ENCODE results near the gene TEX13D. TPM values are rescaled to one million over a fixed set of nuclear protein-coding genes. Genes with fewer than 3 reads are reported as not detected.

Gene TEX13D
- polyA plus RNA-seq, 1 experiment, result not detected

DNA sequence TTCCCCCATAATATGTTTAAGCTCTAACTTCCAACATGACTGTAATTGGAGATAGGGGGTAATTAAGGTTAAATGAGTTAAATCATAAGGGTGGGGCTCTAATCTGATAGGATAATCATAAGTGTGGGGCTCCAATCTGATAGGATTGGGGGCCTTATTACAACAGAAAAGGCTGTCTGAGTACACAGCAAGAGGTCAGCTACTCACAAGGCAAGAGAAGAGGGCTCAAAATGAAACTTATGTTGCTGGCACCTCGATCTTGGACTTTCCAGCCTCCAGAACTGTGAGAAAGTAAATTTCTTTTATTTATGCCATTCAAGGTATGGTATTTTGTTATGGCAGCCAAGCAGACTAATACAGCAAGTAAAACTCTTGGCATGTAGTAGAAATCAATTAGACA lies 30.3 kb downstream of the TEX13D start:
- no peak overlapping the region for H3K4me3 ChIP-seq (ENCODE audit: low read depth, low read length)
- TF ChIP-seq, protein P1, sequence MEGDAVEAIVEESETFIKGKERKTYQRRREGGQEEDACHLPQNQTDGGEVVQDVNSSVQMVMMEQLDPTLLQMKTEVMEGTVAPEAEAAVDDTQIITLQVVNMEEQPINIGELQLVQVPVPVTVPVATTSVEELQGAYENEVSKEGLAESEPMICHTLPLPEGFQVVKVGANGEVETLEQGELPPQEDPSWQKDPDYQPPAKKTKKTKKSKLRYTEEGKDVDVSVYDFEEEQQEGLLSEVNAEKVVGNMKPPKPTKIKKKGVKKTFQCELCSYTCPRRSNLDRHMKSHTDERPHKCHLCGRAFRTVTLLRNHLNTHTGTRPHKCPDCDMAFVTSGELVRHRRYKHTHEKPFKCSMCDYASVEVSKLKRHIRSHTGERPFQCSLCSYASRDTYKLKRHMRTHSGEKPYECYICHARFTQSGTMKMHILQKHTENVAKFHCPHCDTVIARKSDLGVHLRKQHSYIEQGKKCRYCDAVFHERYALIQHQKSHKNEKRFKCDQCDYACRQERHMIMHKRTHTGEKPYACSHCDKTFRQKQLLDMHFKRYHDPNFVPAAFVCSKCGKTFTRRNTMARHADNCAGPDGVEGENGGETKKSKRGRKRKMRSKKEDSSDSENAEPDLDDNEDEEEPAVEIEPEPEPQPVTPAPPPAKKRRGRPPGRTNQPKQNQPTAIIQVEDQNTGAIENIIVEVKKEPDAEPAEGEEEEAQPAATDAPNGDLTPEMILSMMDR (IDR thresholded peaks at IDR 0.05; ENCODE audit: low read depth, low read length), result no peak
- H3K9me3 ChIP-seq (ENCODE audit: control insufficient read depth, insufficient read depth, low read length), result no peaks in the 10 kb centered on the region
- no peaks in the 10 kb centered on the region for H3K27me3 ChIP-seq (ENCODE audit: control insufficient read depth, insufficient read depth, low read length)
- no peak overlapping the region for H3K27ac ChIP-seq (ENCODE audit: low read depth, low read length)
- POLR2A ChIA-PET, result no interaction called here
- DNase-seq (ENCODE audit: low read depth, low spot score), result no peak
- CTCF ChIA-PET, result no interaction called here

DNA sequence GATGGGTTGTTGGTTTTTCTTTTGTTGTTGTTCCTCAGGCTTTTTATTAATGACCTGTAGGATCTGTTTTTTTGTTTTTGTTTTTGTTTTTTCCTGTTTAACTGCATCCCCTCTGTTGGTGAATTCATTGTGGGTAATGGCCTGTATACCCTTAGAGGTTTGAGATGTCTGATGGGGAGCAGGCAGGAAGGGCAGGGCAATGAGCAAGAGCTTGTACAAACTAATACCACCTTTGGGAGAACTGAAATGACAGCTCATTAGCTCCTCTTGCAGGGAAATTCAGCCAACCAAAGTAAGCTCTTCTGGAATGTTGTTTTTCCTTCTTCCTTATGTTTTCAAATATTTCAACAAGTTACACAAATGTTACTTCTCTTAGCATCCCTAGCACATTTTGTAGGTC lies 37.3 kb downstream of the TEX13D start:
- Histone ChIP-seq H3K27ac (ENCODE audit: low read depth, low read length) (no peak overlapping the region), H3K27me3 (ENCODE audit: control insufficient read depth, insufficient read depth, low read length) (no peaks in the 10 kb centered on the region), H3K4me3 (ENCODE audit: low read depth, low read length) (no peak overlapping the region), H3K9me3 (ENCODE audit: control insufficient read depth, insufficient read depth, low read length) (no peaks in the 10 kb centered on the region)
- ChIA-PET CTCF (no interaction called here), POLR2A (no interaction called here)
- TF ChIP-seq, protein P1 (IDR thresholded peaks at IDR 0.05; ENCODE audit: low read depth, low read length), result no peak
- DNase-seq (ENCODE audit: low read depth, low spot score), result no peak

DNA sequence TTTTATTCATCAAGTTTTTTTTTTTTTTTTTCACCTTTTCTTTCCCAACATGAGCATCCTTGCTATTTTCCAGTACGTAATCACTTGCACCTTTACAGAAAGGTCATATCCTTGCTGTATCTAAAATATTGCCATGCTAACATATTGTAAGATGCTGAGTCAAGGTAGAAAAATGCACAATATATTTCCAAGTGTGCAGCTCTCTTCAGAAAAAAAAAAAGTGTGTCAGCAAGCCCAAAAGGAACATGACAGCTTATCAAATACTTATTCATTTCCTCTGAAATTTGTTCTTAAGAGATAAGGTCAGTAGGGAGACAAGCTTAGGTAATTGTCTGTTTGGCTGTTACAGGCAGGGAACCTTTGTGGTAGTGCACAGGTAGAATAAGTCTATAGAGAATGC lies 40.9 kb downstream of the TEX13D start:
- CTCF ChIA-PET, result no interaction called here
- Histone ChIP-seq H3K4me3 (ENCODE audit: low read depth, low read length) (no peak overlapping the region), H3K27me3 (ENCODE audit: control insufficient read depth, insufficient read depth, low read length) (no peaks in the 10 kb centered on the region), H3K27ac (ENCODE audit: low read depth, low read length) (no peak overlapping the region), H3K9me3 (ENCODE audit: control insufficient read depth, insufficient read depth, low read length) (no peaks in the 10 kb centered on the region)
- POLR2A ChIA-PET, result no interaction called here
- TF ChIP-seq, protein P1 (IDR thresholded peaks at IDR 0.05; ENCODE audit: low read depth, low read length), result no peak
- DNase-seq (ENCODE audit: low read depth, low spot score), result no peak

DNA sequence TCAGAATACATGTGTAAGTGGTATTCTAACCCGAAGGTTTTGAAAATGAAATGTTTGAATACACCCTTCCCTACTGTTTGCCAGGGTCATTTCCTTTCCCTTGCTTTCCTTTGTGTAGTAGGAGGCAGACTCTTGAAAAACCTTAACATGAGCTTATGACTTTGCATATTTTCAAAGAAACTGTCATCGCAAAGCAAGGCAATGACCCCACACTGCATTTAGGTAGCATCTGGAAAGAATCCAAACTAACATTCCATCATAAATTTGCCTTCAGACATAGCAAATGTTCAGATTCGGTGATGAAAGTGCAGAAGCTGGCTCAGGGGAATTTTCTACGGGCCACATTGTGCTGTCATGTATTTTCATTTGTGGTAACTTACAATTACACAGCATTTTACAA lies 46.2 kb downstream of the TEX13D start:
- Histone ChIP-seq H3K9me3 (ENCODE audit: control insufficient read depth, insufficient read depth, low read length) (no peaks in the 10 kb centered on the region), H3K4me3 (ENCODE audit: low read depth, low read length) (no peak overlapping the region), H3K27me3 (ENCODE audit: control insufficient read depth, insufficient read depth, low read length) (no peaks in the 10 kb centered on the region), H3K27ac (ENCODE audit: low read depth, low read length) (no peak overlapping the region)
- CTCF ChIA-PET, result no interaction called here
- DNase-seq (ENCODE audit: low read depth, low spot score), result no peak
- TF ChIP-seq, protein P1 (IDR thresholded peaks at IDR 0.05; ENCODE audit: low read depth, low read length), result no peak
- POLR2A ChIA-PET, result no interaction called here

DNA sequence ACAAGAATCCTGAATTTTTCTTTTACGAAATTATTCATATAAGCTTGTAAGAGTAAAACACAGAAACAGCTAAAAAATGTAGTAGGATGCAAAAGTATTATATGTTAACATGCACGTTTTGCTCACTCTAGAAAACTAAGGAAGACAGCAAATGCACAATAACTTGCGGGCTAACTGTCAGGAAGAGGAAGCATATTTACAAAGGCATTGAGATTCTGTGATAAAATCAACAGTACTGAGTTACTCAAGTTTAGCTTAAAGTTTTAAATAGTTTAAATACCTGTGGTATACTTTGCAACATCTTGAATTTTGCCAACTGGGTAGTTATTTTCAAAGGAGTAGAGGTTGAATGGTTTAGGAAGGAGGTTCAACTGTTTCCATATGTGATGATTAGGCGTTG lies 50.9 kb downstream of the TEX13D start:
- H3K27me3 ChIP-seq (ENCODE audit: control insufficient read depth, insufficient read depth, low read length), result no peaks in the 10 kb centered on the region
- ChIA-PET CTCF (no interaction called here), POLR2A (no interaction called here)
- TF ChIP-seq, protein P1 (IDR thresholded peaks at IDR 0.05; ENCODE audit: low read depth, low read length), result no peak
- no peak for DNase-seq (ENCODE audit: low read depth, low spot score)
- H3K27ac ChIP-seq (ENCODE audit: low read depth, low read length), result no peak overlapping the region
- no peak overlapping the region for H3K4me3 ChIP-seq (ENCODE audit: low read depth, low read length)
- H3K9me3 ChIP-seq (ENCODE audit: control insufficient read depth, insufficient read depth, low read length), result no peaks in the 10 kb centered on the region

All from AG04450 (cell line).